Common myeloid progenitor, CD34-positive (primary cell): Measurements from ENCODE around the gene MAD2L2.
A peak's percentile ranks its signal among the peaks of the same experiment; 100 is the strongest.

Experiments
- CTCF ChIA-PET: fragments of 350-600 bp; sonication (Branson Sonifier 250); formaldehyde crosslinking; loops from one replicate; lab custom pipeline; 2021; ENCODE audit warnings: antibody characterized with exemption; lab: Charles Lee
- POLR2A ChIA-PET: fragments of 350-600 bp; sonication (Branson Sonifier 250); formaldehyde crosslinking; loops from one replicate; lab custom pipeline; 2021; ENCODE audit warnings: antibody characterized with exemption; lab: Charles Lee
- DNase-seq, 3 donors: peaks; one replicate each; pipeline versions ENCODE4 v3.0.0 to v3.0.0-alpha.2; 2013
- H3K27ac ChIP-seq, 2 experiments: 1 replicate in 1 of 2; 2 replicates in 1 of 2; pipeline ENCODE4 v1.7.0; 2013; ENCODE audit warnings: inconsistent platforms in 2 of 2, low read length in 2 of 2, mild to moderate bottlenecking in 2 of 2, low read depth in 1 of 2, moderate library complexity in 1 of 2; ENCODE audit not compliant: severe bottlenecking in 2 of 2, insufficient read depth in 1 of 2, poor library complexity in 1 of 2
- H3K27me3 ChIP-seq, 5 experiments: replicated peaks in 2 of 5; 1 replicate in 3 of 5; 2 replicates in 2 of 5; pipeline versions ENCODE4 v1.6.1 to v1.7.0; 2013; ENCODE audit warnings: low read length in 4 of 5, mild to moderate bottlenecking in 2 of 5, moderate library complexity in 2 of 5, inconsistent platforms in 1 of 5; ENCODE audit not compliant: insufficient read depth in 5 of 5, control insufficient read depth in 4 of 5
- H3K36me3 ChIP-seq, 4 experiments: 1 replicate in 2 of 4; 2 replicates in 2 of 4; pipeline versions ENCODE4 v1.6.1 to v1.7.0; 2013; ENCODE audit warnings: low read length in 3 of 4, control low read depth in 1 of 4, mild to moderate bottlenecking in 1 of 4; ENCODE audit not compliant: control insufficient read depth in 4 of 4, insufficient read depth in 4 of 4
- H3K4me1 ChIP-seq, 4 experiments: 1 replicate in 3 of 4; 2 replicates in 1 of 4; pipeline versions ENCODE4 v1.6.1 to v1.7.1; 2013; ENCODE audit warnings: low read length in 3 of 4, mild to moderate bottlenecking in 3 of 4, control low read depth in 1 of 4, inconsistent platforms in 1 of 4, moderate library complexity in 1 of 4; ENCODE audit not compliant: control insufficient read depth in 4 of 4, insufficient read depth in 4 of 4; ENCODE audit errors: control extremely low read depth in 1 of 4
- H3K4me3 ChIP-seq, 7 experiments: 1 replicate in 4 of 7; 2 replicates in 3 of 7; pipeline versions ENCODE4 v1.5.1 to v1.7.0; 2013; ENCODE audit warnings: mild to moderate bottlenecking in 7 of 7, low read length in 6 of 7, moderate library complexity in 6 of 7, inconsistent platforms in 2 of 7, low read depth in 2 of 7, control low read depth in 1 of 7; ENCODE audit not compliant: insufficient read depth in 4 of 7, control insufficient read depth in 1 of 7; ENCODE audit errors: extremely low read depth in 1 of 7
- H3K9me3 ChIP-seq, 5 experiments: 1 replicate in 4 of 5; 2 replicates in 1 of 5; pipeline versions ENCODE4 v1.6.1 to v1.7.1; 2013; ENCODE audit warnings: low read length in 4 of 5, mild to moderate bottlenecking in 2 of 5, inconsistent platforms in 1 of 5, low read depth in 1 of 5, moderate library complexity in 1 of 5; ENCODE audit not compliant: control insufficient read depth in 4 of 5, insufficient read depth in 2 of 5; ENCODE audit errors: control extremely low read depth in 1 of 5
- WGBS: methylation state at CpG from one replicate; pipeline ENCODE4 v1.1.5; 2013; ENCODE audit not compliant: insufficient coverage; 5-methylcytosine and 5-hydroxymethylcytosine counted together

The MAD2L2 gene

DNA sequence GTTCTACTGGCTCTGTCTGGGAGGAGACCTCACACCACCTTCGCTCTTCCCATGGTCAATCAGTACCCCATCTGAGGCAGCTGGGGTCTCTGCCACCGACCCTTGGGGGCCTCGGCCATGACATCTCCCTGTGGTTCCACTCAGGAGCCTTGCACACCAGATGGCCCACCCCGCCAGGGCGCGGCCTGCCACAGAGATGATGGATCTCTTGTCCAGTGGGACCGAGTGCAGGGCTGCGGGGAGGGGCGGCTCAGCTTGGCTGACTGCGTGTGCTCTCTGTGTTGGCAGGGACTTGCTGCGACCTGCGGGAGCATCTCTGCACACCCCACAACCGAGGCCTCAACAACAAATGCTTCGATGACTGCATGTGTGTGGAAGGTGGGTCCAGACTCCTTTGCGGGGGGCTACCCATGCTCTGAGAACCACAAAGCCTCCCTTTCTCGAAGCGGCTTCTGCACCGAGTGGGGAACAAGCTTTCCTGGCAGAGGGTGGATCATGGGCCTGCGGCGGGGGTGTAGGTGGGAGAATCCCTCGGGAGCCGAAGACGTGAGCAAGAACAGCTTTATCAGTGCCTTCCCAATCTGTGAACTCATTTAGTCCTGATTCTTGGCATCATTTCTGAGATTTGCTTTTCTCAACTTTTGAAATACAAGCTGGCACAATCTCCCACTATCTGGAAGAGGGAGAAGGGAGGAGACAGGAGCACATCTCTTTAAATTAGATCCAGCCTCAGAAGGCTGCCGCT, 34.1 kb upstream of the MAD2L2 start:
- WGBS, result 92% methylated on average over 18 of the region's 24 CpGs
- H3K27ac ChIP-seq, result no peak overlapping the region
- H3K4me3 ChIP-seq, result no peak overlapping the region
- H3K27me3 ChIP-seq, result peaks cover 0 to 9% (median 0%) of the 10 kb centered on the region in 5 experiments
- peaks cover 0 to 13% (median 12%) of the 10 kb centered on the region in 4 experiments for H3K4me1 ChIP-seq
- no peaks in the 10 kb centered on the region for H3K9me3 ChIP-seq
- H3K36me3 ChIP-seq, result no peaks in the 10 kb centered on the region
- ChIA-PET POLR2A (no interaction called here), CTCF (interaction anchor here (0.7 to 2.8 kb wide), 8 partner anchors 10 to 428 kb away, joined by 3 to 10 read pairs (median 4); partner anchors contain the start of genes FBXO6 and MAD2L2)
- no peak for DNase-seq

DNA sequence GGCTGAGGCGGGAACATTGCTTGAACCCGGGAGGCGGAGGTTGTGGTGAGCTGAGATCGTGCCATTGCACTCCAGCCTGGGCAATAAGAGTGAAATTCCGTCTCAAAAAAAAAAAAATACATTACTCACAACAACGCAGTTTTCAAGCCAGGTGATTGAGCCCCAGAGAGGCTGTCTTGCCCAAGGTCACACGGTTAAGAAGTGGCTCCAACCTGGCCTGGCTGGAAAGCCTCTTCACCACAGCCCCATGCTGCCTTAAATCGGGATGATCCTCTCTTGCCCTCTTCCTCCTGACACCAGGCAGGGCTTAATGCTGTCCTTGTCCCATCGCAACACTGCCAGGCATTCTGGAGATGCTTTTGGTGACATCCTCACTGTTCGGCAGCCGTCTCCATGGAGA, 32.1 kb upstream of the MAD2L2 start:
- WGBS, result 91% methylated on average over 7 of the region's 11 CpGs
- Histone ChIP-seq H3K4me3 (no peak overlapping the region), H3K9me3 (no peaks in the 10 kb centered on the region), H3K4me1 (no peaks in the 10 kb centered on the region), H3K27ac (no peak overlapping the region), H3K27me3 (peaks cover 0 to 12% (median 0%) of the 10 kb centered on the region in 5 experiments), H3K36me3 (no peaks in the 10 kb centered on the region)
- ChIA-PET POLR2A (interaction anchor here (0.7 kb wide), 1 partner anchor 217 kb away, joined by 5 read pairs; no protein-coding TSS in a partner anchor), CTCF (no interaction called here)
- no peak for DNase-seq

DNA sequence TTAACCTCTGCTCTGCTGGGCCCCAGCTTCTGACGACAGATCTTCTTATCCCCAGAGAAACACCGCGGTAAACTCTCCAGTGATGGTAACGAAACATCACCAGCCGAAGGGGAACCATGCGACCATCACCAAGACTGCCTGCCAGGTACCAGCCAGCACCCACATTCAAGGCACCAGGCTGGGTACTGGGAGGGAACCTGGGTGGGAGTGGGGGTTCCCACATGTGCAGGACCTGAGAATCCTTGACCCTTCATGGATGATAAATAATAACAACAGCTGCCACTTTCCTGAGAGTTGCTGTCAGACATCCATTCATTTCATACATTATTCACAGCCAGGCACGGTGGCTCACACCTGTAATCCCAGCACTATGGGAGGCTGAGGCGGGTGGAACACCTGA, 31.3 kb upstream of the MAD2L2 start:
- H3K4me1 ChIP-seq, result peaks cover 0 to 4% (median 1%) of the 10 kb centered on the region in 4 experiments
- H3K4me3 ChIP-seq, result no peak overlapping the region
- no peaks in the 10 kb centered on the region for H3K36me3 ChIP-seq
- no peak overlapping the region for H3K27ac ChIP-seq
- DNase-seq, result no peak
- no peaks in the 10 kb centered on the region for H3K9me3 ChIP-seq
- CTCF ChIA-PET, result interaction anchor here (1.8 kb wide), 1 partner anchor 47 kb away, joined by 6 read pairs; no protein-coding TSS in a partner anchor
- 94% methylated on average over 8 of the region's 8 CpGs for WGBS
- H3K27me3 ChIP-seq, result peaks cover 0 to 12% (median 0%) of the 10 kb centered on the region in 5 experiments
- POLR2A ChIA-PET, result no interaction called here

DNA sequence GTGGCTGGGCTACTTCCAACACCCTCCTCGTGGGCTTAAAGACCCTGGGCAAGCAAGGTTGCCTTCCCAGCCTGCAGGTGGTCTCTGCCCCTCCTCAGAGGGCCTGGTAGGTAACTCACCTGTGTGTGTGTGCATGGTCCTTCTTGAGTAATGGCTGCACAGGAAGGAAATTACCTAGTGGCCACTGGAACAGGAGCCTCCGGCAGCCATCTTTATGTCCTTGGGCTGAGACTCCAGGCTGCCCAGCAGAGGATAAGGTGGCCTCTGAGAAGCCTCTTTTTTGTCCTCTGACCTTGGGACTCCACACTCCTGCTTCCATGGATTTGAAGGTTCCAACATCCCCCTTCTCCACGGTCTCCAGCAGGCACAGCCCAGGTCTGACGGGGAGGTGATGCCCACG, 30.5 kb upstream of the MAD2L2 start:
- CTCF ChIA-PET, result interaction anchor here (0.8 to 5.2 kb wide), 9 partner anchors 9 to 59 kb away, joined by 3 to 24 read pairs (median 3); partner anchors contain the start of gene MAD2L2
- Histone ChIP-seq H3K4me3 (no peak overlapping the region), H3K27ac (no peak overlapping the region), H3K36me3 (no peaks in the 10 kb centered on the region), H3K4me1 (peaks cover 0 to 4% (median 1%) of the 10 kb centered on the region in 4 experiments), H3K27me3 (peaks cover 0 to 13% (median 0%) of the 10 kb centered on the region in 5 experiments), H3K9me3 (no peaks in the 10 kb centered on the region)
- POLR2A ChIA-PET, result no interaction called here
- 100% methylated on average over 5 of the region's 5 CpGs for WGBS
- DNase-seq, result no peak

DNA sequence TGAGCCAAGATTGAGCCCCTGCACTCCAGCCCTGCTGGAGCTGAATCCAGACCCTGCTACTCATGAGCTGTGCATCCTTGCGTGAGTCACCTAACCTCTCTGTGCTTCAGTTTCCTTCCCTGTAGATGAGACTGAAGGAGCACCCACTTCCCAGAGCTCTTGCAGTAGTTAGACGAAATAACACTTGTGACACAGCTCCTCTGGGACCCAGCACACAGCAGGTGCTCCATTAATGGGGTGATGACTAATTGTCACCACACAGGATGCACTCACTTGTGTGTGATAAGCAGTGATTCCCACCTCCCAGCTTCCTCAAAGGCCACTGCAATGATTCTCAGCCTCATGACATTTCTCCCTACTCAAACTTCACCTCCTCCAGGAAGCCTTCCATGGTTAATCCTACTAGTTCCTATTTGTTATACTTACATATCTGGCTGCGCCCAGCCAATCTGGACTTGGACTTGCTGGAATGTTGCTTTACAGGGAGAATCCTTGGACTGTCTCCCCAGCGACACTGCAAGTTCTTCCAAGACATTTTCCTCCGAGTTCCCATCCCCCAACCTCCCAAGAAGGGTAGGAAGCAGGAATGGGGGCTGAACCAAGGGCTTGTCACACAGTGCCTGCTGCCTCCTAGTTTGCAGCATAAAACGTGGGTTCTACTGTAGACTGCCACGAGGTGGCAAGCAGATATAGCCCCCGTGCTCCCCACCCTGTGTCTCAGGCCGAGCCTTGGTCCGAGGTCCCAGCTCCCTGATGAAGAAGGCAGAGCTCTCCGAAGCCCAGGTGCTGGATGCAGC, 27.8 kb upstream of the MAD2L2 start:
- POLR2A ChIA-PET, result interaction anchor here (1.2 kb wide), 1 partner anchor 45 kb away, joined by 3 read pairs; the partner anchor contains the start of gene FBXO6
- 88% methylated on average over 10 of the region's 11 CpGs for WGBS
- CTCF ChIA-PET, result interaction anchor here (1.0 to 5.2 kb wide), 7 partner anchors 11 to 55 kb away, joined by 3 to 24 read pairs (median 6); partner anchors contain the start of gene FBXO2
- no peaks in the 10 kb centered on the region for H3K36me3 ChIP-seq
- peaks cover 0 to 18% (median 15%) of the 10 kb centered on the region in 5 experiments for H3K27me3 ChIP-seq
- peak in 2 of 3 donors; percentile 50 to 73 for DNase-seq
- H3K9me3 ChIP-seq, result no peaks in the 10 kb centered on the region
- H3K4me1 ChIP-seq, result peaks cover 0 to 4% (median 1%) of the 10 kb centered on the region in 4 experiments
- H3K27ac ChIP-seq, result no peak overlapping the region
- no peak overlapping the region for H3K4me3 ChIP-seq

DNA sequence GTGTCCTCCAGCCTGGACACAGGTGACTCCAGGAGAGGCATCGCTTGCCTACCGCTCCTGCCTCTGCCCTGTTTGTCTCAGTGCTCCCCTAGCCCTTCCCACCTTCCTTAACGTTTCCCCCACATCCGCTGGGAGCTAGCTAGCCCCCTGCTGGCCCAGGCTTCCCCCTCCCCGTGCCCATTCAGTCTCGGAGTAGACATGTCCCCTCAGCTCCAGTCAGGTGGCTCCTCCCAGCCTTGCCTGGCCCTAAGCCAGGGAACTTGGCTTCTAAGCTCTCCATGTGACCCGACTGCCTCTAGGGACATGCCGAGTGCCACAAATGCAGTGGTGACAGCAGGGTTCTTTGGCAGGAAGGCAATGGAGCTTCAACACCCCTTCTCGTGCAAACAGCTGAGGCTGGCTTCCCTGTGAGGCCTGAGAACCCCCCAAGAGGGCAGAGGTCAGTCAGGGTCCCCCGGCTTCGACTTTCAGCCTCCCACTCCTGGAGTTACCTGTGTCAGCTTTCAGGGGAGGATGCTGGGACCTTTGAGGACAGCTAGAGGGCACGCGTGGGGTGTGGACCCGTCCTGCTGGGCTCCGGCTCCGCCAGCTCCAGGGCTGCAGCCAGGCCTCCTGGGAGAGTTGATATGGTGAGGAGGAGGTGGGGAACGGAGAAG, 26.8 kb upstream of the MAD2L2 start:
- WGBS, result 46% methylated on average over 14 of the region's 17 CpGs
- ChIA-PET POLR2A (no interaction called here), CTCF (interaction anchor here (0.9 to 5.2 kb wide), 8 partner anchors 10 to 96 kb away, joined by 3 to 24 read pairs (median 6); partner anchors contain the start of gene FBXO6)
- Histone ChIP-seq H3K27ac (no peak overlapping the region), H3K9me3 (no peaks in the 10 kb centered on the region), H3K27me3 (peaks cover 0 to 24% (median 20%) of the 10 kb centered on the region in 5 experiments), H3K4me1 (peaks cover 0 to 4% (median 1%) of the 10 kb centered on the region in 4 experiments), H3K4me3 (no peak overlapping the region), H3K36me3 (no peaks in the 10 kb centered on the region)
- peak; percentile 35 to 70 (median 70) for DNase-seq
